Mesothelial cell of epicardium (in vitro differentiated cells): ENCODE measurements around the gene IGF2R. TPM values are rescaled to one million over a fixed set of nuclear protein-coding genes. Genes with fewer than 3 reads are reported as not detected.

Source experiments
- DNase-seq, 2 experiments: peaks; one replicate each; pipeline ENCODE4 v3.0.0; 2021; ENCODE audit warnings: low spot score in 2 of 2; ENCODE audit not compliant: unreplicated experiment in 2 of 2
- H3K27ac Mint-ChIP-seq: 2 replicates; pipeline ENCODE4 v1.8.0; 2021; ENCODE audit warnings: mixed read lengths
- H3K27me3 Mint-ChIP-seq: 2 replicates; pipeline ENCODE4 v1.8.0; 2021; ENCODE audit warnings: low read depth, mixed read lengths
- H3K36me3 Mint-ChIP-seq: 2 replicates; pipeline ENCODE4 v1.8.0; 2021; ENCODE audit warnings: mixed read lengths
- H3K4me1 Mint-ChIP-seq: 2 replicates; pipeline ENCODE4 v1.8.0; 2021; ENCODE audit warnings: mixed read lengths
- H3K4me3 Mint-ChIP-seq: 2 replicates; pipeline ENCODE4 v1.8.0; 2021; ENCODE audit warnings: mild to moderate bottlenecking, moderate library complexity, mixed read lengths
- H3K9me3 Mint-ChIP-seq: 2 replicates; pipeline ENCODE4 v1.8.0; 2021; ENCODE audit warnings: mixed read lengths
- total RNA-seq: library from RNA; stranded (reverse); gene quantifications from 3 replicates; pipeline ENCODE4 v1.2.1, GENCODE V29; 2021
- TF ChIP-seq, protein P1 (sequence below): fragments of 200-600 bp; sonication (generic); IDR thresholded peaks from one replicate; pipeline ENCODE4 v1.5.0; 2021; ENCODE audit warnings: antibody characterized with exemption; ENCODE audit not compliant: unreplicated experiment

The IGF2R gene
- total RNA-seq, 1 donor from 2014 or later, result 112 TPM

GRCh38 chr6:160128125-160128683 is 159.3 kb downstream of the IGF2R start:
- DNase-seq, result no peak
- no peak overlapping the region for H3K27ac Mint-ChIP-seq
- no peaks in the 10 kb centered on the region for H3K4me1 Mint-ChIP-seq
- no peaks in the 10 kb centered on the region for H3K27me3 Mint-ChIP-seq
- TF ChIP-seq, protein P1, sequence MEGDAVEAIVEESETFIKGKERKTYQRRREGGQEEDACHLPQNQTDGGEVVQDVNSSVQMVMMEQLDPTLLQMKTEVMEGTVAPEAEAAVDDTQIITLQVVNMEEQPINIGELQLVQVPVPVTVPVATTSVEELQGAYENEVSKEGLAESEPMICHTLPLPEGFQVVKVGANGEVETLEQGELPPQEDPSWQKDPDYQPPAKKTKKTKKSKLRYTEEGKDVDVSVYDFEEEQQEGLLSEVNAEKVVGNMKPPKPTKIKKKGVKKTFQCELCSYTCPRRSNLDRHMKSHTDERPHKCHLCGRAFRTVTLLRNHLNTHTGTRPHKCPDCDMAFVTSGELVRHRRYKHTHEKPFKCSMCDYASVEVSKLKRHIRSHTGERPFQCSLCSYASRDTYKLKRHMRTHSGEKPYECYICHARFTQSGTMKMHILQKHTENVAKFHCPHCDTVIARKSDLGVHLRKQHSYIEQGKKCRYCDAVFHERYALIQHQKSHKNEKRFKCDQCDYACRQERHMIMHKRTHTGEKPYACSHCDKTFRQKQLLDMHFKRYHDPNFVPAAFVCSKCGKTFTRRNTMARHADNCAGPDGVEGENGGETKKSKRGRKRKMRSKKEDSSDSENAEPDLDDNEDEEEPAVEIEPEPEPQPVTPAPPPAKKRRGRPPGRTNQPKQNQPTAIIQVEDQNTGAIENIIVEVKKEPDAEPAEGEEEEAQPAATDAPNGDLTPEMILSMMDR, result no peak
- no peak overlapping the region for H3K4me3 Mint-ChIP-seq
- H3K9me3 Mint-ChIP-seq, result peaks cover 10% of the 10 kb centered on the region
- peaks cover 12% of the 10 kb centered on the region for H3K36me3 Mint-ChIP-seq

DNA sequence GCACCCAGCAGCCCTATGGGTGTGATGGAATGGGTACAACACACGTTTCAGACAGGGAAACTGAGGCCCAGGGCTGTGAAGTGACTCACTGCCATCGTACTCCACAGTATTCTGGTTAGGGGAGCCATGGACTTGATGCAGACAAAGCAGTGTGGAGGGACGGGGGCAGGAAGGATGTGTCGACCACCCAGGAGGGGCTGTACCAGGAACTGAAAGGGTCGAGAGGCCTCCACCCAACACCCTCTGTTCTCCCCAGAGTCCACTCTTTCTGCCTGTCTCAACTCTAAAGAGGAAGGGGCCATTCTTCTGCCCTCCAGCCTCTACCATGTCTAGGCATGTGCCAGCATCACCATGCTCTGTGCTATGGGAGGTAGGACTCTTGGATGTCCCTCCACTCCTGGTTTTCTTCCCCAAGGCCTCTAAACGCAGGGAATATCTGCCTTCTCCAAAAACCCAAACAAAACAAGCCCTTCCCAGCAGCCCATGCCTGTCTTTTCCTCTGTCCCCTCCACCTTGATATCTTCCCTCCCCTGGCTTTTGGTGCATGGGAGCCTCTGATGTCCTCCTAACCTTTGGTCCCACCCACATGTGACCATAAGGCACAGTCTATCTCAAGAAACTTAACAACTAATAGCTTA is 160.1 kb downstream of the IGF2R start:
- H3K27ac Mint-ChIP-seq, result no peak overlapping the region

DNA sequence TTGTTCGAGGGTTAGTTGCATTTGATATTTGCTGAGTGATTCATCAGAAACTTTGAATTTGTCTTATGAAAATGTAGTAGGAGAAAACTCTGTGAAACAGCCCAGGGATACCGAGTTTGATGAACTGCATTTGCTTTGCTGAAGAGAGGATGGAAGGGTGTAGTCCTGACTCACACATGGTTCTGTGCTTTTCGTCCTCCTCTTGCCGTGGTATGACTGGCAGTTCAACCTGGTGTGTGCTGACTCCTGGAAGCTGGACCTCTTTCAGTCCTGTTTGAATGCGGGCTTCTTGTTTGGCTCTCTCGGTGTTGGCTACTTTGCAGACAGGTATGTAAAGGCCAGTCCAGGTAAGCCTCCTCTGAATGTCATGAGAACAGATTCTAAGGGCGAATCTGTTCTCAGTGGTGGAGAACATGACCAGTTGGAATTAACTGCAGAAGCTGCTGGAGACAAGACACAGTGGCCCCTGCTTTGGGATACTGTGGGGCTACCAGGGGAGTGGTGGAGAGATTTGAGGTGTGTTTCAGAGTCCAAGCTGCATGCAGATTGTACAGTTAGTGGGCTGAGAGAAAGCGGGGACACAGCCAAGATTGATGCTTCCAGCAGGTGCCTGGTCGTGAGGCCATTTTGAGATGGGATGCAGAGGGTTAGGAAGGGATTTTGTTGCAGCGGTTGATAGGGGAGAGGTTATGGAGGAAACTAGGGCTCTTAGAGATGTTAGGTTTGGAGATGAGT is 161.2 kb downstream of the IGF2R start:
- Mint-ChIP-seq H3K27me3 (no peaks in the 10 kb centered on the region), H3K27ac (no peak overlapping the region), H3K9me3 (peaks cover 3% of the 10 kb centered on the region), H3K4me3 (no peak overlapping the region), H3K36me3 (peaks cover 7% of the 10 kb centered on the region), H3K4me1 (no peaks in the 10 kb centered on the region)
- TF ChIP-seq, protein P1, result no peak
- no peak for DNase-seq

More for the DNA sequence above, 160.1 kb downstream of the IGF2R start:
- peak in 1 of 2 experiments; percentile 10 for DNase-seq
- Mint-ChIP-seq H3K27me3 (no peaks in the 10 kb centered on the region), H3K9me3 (peaks cover 10% of the 10 kb centered on the region), H3K4me3 (no peak overlapping the region), H3K36me3 (peaks cover 14% of the 10 kb centered on the region), H3K4me1 (no peaks in the 10 kb centered on the region)
- TF ChIP-seq, protein P1, result no peak

- Mint-ChIP-seq H3K4me3 (no peak overlapping the region), H3K27me3 (no peaks in the 10 kb centered on the region), H3K27ac (no peak overlapping the region), H3K4me1 (no peaks in the 10 kb centered on the region), H3K9me3 (no peaks in the 10 kb centered on the region), H3K36me3 (peaks cover 7% of the 10 kb centered on the region)
- DNase-seq, result peak in 1 of 2 experiments; percentile 33
- TF ChIP-seq, protein P1, result no peak
These were observed 162.0 kb downstream of the IGF2R start for GRCh38 chr6:160130729-160131484.

- TF ChIP-seq, protein P1, result no peak
- no peaks in the 10 kb centered on the region for H3K27me3 Mint-ChIP-seq
- no peaks in the 10 kb centered on the region for H3K4me1 Mint-ChIP-seq
- H3K27ac Mint-ChIP-seq, result no peak overlapping the region
- peaks cover 7% of the 10 kb centered on the region for H3K36me3 Mint-ChIP-seq
- H3K4me3 Mint-ChIP-seq, result no peak overlapping the region
- DNase-seq, result peak in 1 of 2 experiments; percentile 24
- no peaks in the 10 kb centered on the region for H3K9me3 Mint-ChIP-seq
These were observed 162.9 kb downstream of the IGF2R start for GRCh38 chr6:160131636-160132296.
